Activated B cell treated with CpG ODN at 0.5 μM for 24 hours (primary cell): ENCODE measurements around the gene SUGCT. TPM values are rescaled to one million over a fixed set of nuclear protein-coding genes. Genes with fewer than 3 reads are reported as not detected.
"Not testable (repeated sequence)": the region's sequence is repeated elsewhere in the genome, so short reads cannot be mapped to it uniquely, and the experiment has no call there.

Experiments
- ATAC-seq: fragments of 200-7000 bp; cut with Tn5 transposase; one replicate; pipeline ENCODE4 v1.10.0; 2021; ENCODE audit warnings: low read depth, mild to moderate bottlenecking, moderate library complexity
- CTCF ChIA-PET: fragments of 350-600 bp; sonication (Branson Sonifier 250); formaldehyde crosslinking; loops from one replicate; lab custom pipeline; 2021; ENCODE audit warnings: antibody characterized with exemption; lab: Charles Lee
- POLR2A ChIA-PET: fragments of 350-600 bp; sonication (Branson Sonifier 250); formaldehyde crosslinking; loops from one replicate; lab custom pipeline; 2021; ENCODE audit warnings: antibody characterized with exemption; lab: Charles Lee
- DNase-seq: peaks from one replicate; pipeline ENCODE4 v3.0.0; 2022
- H3K27ac Mint-ChIP-seq: one replicate; pipeline ENCODE4 v1.8.0; 2020; ENCODE audit warnings: mixed read lengths
- H3K27me3 Mint-ChIP-seq: one replicate; pipeline ENCODE4 v1.8.0; 2021; ENCODE audit warnings: mixed read lengths
- H3K36me3 Mint-ChIP-seq: one replicate; pipeline ENCODE4 v1.8.0; 2021; ENCODE audit warnings: low read depth, mixed read lengths
- H3K4me1 Mint-ChIP-seq: one replicate; pipeline ENCODE4 v1.8.0; 2021; ENCODE audit warnings: mixed read lengths
- H3K4me3 Mint-ChIP-seq: one replicate; pipeline ENCODE4 v1.8.0; 2020; ENCODE audit warnings: mild to moderate bottlenecking, mixed read lengths
- H3K9me3 Mint-ChIP-seq: one replicate; pipeline ENCODE4 v1.8.0; 2020; ENCODE audit warnings: mixed read lengths
- intact Hi-C: fragments of 100-400 bp; cut with micrococcal nuclease; formaldehyde crosslinking; loops from one replicate; pipeline ENCODE4 v1.15.1; 2024
- total RNA-seq: library from RNA; stranded (reverse); gene quantifications from 2 replicates; pipeline ENCODE4 v1.2.3, GENCODE V29; 2022
- TF ChIP-seq, protein P1 (sequence below): fragments of 200-600 bp; IDR thresholded peaks from one replicate; pipeline ENCODE4 v1.8.0; 2022; ENCODE audit warnings: antibody characterized with exemption, mild to moderate bottlenecking

Gene SUGCT
- total RNA-seq, 1 donor from 2014 or later = 1.3 TPM

DNA sequence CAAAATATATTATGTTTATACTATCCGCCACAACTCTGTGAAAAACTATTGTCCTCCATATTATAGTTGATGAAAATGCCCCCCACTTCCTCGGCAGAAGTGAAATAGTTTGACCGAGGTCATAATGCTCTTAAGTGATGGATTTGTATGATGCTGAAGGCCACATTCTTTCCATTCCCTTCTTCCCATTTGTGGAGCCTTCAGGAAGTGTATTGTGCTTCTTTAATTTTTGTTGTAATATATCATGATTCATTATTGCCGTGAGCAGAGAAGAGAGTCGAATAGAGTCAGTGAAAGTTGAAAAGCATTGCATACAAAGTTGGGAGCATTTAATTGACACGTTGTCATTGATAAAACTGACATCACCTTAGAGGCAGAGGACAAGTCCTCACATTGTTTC is 460.3 kb downstream of the SUGCT start:
- intact Hi-C loops = no loop called here
- TF ChIP-seq, protein P1, sequence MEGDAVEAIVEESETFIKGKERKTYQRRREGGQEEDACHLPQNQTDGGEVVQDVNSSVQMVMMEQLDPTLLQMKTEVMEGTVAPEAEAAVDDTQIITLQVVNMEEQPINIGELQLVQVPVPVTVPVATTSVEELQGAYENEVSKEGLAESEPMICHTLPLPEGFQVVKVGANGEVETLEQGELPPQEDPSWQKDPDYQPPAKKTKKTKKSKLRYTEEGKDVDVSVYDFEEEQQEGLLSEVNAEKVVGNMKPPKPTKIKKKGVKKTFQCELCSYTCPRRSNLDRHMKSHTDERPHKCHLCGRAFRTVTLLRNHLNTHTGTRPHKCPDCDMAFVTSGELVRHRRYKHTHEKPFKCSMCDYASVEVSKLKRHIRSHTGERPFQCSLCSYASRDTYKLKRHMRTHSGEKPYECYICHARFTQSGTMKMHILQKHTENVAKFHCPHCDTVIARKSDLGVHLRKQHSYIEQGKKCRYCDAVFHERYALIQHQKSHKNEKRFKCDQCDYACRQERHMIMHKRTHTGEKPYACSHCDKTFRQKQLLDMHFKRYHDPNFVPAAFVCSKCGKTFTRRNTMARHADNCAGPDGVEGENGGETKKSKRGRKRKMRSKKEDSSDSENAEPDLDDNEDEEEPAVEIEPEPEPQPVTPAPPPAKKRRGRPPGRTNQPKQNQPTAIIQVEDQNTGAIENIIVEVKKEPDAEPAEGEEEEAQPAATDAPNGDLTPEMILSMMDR = no peak
- Mint-ChIP-seq H3K4me1 (peaks cover 3% of the 10 kb centered on the region), H3K9me3 (no peaks in the 10 kb centered on the region), H3K27ac (no peak overlapping the region), H3K4me3 (no peak overlapping the region), H3K27me3 (no peaks in the 10 kb centered on the region), H3K36me3 (no peaks in the 10 kb centered on the region)
- ATAC-seq (no peak), DNase-seq (no peak)
- ChIA-PET POLR2A (no interaction called here), CTCF (no interaction called here)

DNA sequence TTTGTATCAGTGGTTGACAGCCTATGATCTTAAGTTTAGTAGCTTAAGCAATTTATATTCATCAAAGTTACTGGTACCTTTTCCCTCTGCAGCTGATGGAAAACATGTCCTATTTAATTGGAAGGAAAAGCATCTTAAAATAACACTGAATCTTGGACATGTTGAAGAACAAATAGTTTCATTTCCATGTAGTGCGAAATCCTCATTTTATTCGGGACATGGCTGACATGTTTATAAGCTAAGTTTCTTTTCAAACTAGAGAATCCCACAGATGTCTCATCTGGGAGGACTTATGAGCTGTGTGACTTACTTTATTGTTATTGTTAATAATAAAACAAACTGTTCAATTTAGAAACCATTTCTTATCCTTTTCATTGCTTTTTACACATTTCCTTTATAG is 461.0 kb downstream of the SUGCT start:
- ChIA-PET CTCF (no interaction called here), POLR2A (no interaction called here)
- DNase-seq = no peak
- no peak overlapping the region for H3K27ac Mint-ChIP-seq
- H3K9me3 Mint-ChIP-seq = no peaks in the 10 kb centered on the region
- H3K4me3 Mint-ChIP-seq = no peak overlapping the region
- H3K4me1 Mint-ChIP-seq = peaks cover 3% of the 10 kb centered on the region
- no peaks in the 10 kb centered on the region for H3K36me3 Mint-ChIP-seq
- no peaks in the 10 kb centered on the region for H3K27me3 Mint-ChIP-seq
- no peak for ATAC-seq
- TF ChIP-seq, protein P1 = no peak
- intact Hi-C loops = no loop called here

DNA sequence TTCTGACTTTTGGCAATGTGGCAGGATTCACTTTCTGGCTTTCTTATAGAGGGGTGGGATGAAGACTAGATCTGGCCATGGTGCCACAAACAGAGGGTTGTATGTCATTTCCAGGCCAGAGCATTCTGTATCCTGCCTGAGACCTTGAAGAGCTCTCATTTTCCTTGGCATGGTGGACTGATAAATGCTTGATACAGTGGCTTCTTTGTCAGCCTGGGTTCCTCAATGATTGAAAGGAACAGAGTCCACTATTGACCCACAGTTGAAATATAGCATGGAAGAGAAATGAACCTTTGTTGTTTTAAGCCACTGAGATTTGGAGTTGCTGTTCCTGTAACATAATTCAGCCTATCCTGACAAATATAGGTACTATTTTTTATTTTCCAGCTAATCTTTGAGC is 462.7 kb downstream of the SUGCT start:
- peaks cover 3% of the 10 kb centered on the region for H3K4me1 Mint-ChIP-seq
- ChIA-PET CTCF (no interaction called here), POLR2A (no interaction called here)
- no peaks in the 10 kb centered on the region for H3K9me3 Mint-ChIP-seq
- H3K36me3 Mint-ChIP-seq = no peaks in the 10 kb centered on the region
- ATAC-seq = no peak
- H3K4me3 Mint-ChIP-seq = no peak overlapping the region
- DNase-seq = no peak
- intact Hi-C loops = no loop called here
- TF ChIP-seq, protein P1 = no peak
- H3K27me3 Mint-ChIP-seq = no peaks in the 10 kb centered on the region
- H3K27ac Mint-ChIP-seq = no peak overlapping the region

DNA sequence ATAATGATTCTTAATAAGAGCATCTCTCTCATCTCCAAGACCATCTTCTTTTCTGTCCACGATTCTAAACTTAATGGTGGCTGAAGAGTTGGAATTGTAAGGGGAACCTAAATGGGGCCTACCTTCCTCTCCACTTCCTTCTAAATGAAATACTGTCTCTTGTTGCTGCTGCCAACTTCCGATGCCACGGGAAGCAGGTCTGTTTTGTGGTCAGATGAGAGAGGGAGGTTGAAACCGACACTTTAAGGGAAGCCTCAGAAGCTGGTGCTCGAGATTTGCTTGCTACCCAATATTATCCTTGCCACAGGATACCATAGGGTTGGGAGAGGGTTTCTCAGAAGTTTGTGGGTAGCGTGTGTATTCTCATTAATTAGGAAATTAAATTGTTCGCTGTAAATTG is 464.1 kb downstream of the SUGCT start:
- Mint-ChIP-seq H3K27me3 (no peaks in the 10 kb centered on the region), H3K4me1 (peaks cover 3% of the 10 kb centered on the region), H3K4me3 (no peak overlapping the region), H3K9me3 (no peaks in the 10 kb centered on the region), H3K27ac (no peak overlapping the region), H3K36me3 (no peaks in the 10 kb centered on the region)
- TF ChIP-seq, protein P1 = no peak
- DNase-seq (no peak), ATAC-seq (no peak)
- CTCF ChIA-PET = no interaction called here
- POLR2A ChIA-PET = no interaction called here
- intact Hi-C loops = no loop called here

DNA sequence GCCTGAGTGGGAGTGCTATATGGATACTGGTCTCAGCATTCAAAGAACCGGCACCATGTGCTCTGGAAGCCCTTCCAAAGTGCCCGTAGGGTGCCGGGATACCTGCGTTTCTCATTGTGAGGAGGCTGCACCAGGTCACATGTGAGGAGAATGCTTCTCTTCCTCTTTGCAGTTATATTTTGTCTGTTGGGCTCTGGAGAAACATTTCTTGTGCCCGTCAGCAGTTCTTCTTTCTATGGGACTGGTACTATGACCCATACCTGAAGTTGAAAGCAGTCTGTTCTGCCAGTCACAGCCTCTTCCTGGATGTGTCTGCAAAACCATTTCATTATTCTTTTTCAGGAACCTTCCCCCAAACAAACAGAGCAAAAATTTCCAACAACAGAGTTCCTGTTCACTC is 465.0 kb downstream of the SUGCT start:
- Mint-ChIP-seq H3K4me1 (peaks cover 3% of the 10 kb centered on the region), H3K36me3 (no peaks in the 10 kb centered on the region), H3K4me3 (no peak overlapping the region), H3K9me3 (no peaks in the 10 kb centered on the region), H3K27me3 (peaks cover 3% of the 10 kb centered on the region), H3K27ac (no peak overlapping the region)
- ChIA-PET CTCF (no interaction called here), POLR2A (no interaction called here)
- DNase-seq = no peak
- TF ChIP-seq, protein P1 = no peak
- intact Hi-C loops = loop anchor here (10.0 kb wide), 1 partner anchor 275 kb away; no protein-coding TSS in a partner anchor
- ATAC-seq = no peak

DNA sequence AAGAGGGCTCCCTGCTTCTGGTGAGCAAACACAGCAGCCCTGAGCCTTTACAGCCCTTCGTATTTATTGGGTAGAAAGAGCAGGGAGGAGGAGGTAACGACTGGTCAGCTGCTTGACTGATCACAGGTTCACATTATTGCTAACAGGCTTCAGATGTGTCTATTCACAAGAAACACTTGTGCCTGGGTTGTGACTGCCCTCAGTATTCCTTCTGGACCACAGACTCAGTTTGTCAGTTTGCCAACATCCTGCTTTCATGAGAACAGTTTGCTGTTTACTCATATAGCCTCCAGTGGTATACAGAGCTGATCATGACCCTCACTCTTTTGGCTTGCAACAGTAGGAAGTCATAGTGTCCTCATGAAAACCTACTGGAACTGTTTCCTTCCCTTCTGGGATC is 467.5 kb downstream of the SUGCT start:
- H3K4me1 Mint-ChIP-seq, ATAC-seq, H3K36me3 Mint-ChIP-seq, H3K27ac Mint-ChIP-seq, H3K9me3 Mint-ChIP-seq, CTCF ChIA-PET, POLR2A ChIA-PET, H3K4me3 Mint-ChIP-seq, DNase-seq, H3K27me3 Mint-ChIP-seq: not testable (repeated sequence)
- intact Hi-C loops = loop anchor here (10.0 kb wide), 1 partner anchor 278 kb away; no protein-coding TSS in a partner anchor
